Measurements from ENCODE around the gene PLA2G4A. TPM values are rescaled to one million over a fixed set of nuclear protein-coding genes. Genes with fewer than 3 reads are reported as not detected.

Gene PLA2G4A
- total and polyA plus RNA-seq, 2 donors (not counting 1 experiment from before 2014, with no cell fraction given), result 0.15 TPM; not detected in 1

- no CpG with 5 or more reads among the region's 1 CpG for WGBS (ENCODE audit: insufficient coverage)
- H3K4me1 ChIP-seq (ENCODE audit: control insufficient read depth in 2 of 2, insufficient read depth in 2 of 2, low read length in 2 of 2), result no peaks in the 10 kb centered on the region
- POLR2A ChIA-PET, result no interaction called here
- H3K79me2 ChIP-seq (ENCODE audit: control insufficient read depth, insufficient read depth, low read length), result no peaks in the 10 kb centered on the region
- no peak overlapping the region for H3K9ac ChIP-seq (ENCODE audit: low read length)
- Mint-ChIP-seq H3K9me3 (ENCODE audit: insufficient read depth) (no peaks in the 10 kb centered on the region), H3K27ac (no peak overlapping the region), H3K4me3 (no peak overlapping the region), H3K4me1 (no peaks in the 10 kb centered on the region), H3K27me3 (no peaks in the 10 kb centered on the region)
- TF ChIP-seq, protein P1, sequence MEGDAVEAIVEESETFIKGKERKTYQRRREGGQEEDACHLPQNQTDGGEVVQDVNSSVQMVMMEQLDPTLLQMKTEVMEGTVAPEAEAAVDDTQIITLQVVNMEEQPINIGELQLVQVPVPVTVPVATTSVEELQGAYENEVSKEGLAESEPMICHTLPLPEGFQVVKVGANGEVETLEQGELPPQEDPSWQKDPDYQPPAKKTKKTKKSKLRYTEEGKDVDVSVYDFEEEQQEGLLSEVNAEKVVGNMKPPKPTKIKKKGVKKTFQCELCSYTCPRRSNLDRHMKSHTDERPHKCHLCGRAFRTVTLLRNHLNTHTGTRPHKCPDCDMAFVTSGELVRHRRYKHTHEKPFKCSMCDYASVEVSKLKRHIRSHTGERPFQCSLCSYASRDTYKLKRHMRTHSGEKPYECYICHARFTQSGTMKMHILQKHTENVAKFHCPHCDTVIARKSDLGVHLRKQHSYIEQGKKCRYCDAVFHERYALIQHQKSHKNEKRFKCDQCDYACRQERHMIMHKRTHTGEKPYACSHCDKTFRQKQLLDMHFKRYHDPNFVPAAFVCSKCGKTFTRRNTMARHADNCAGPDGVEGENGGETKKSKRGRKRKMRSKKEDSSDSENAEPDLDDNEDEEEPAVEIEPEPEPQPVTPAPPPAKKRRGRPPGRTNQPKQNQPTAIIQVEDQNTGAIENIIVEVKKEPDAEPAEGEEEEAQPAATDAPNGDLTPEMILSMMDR (IDR thresholded peaks at IDR 0.05), result no peak
- no peak for TF ChIP-seq EZH2 (IDR thresholded peaks at IDR 0.05; ENCODE audit: borderline replicate concordance, insufficient read depth, low read depth, low read length, poor library complexity, severe bottlenecking)
- intact Hi-C loops (cut with micrococcal nuclease), result no loop called here
- H2AFZ ChIP-seq (ENCODE audit: insufficient read depth, low read depth, low read length, poor library complexity, severe bottlenecking), result no peak overlapping the region
- no peak for ATAC-seq (ENCODE audit: low read depth)
- no peaks in the 10 kb centered on the region for H3K36me3 ChIP-seq (replicated peaks in 1 of 2; ENCODE audit: control extremely low read depth in 1 of 2, control insufficient read depth in 1 of 2, extremely low read depth in 1 of 2, insufficient read depth in 2 of 2, low read length in 1 of 2)
- H3K4me2 ChIP-seq (replicated peaks; ENCODE audit: low read depth, low read length, poor library complexity, severe bottlenecking), result no peak overlapping the region
- peaks cover 0 to 3% (median 0%) of the 10 kb centered on the region in 3 donors for H3K9me3 ChIP-seq (ENCODE audit: control extremely low read depth in 1 of 3, control insufficient read depth in 2 of 3, insufficient read depth in 1 of 3, low read length in 2 of 3)
- CTCF ChIA-PET, result no interaction called here
- DNase-seq, result no peak
- no peak overlapping the region for H3K27ac ChIP-seq (ENCODE audit: low read length in 2 of 2)
- H3K4me3 ChIP-seq (ENCODE audit: control extremely low read depth in 1 of 5, extremely low read depth in 1 of 5, insufficient read depth in 1 of 5, low read depth in 2 of 5, low read length in 4 of 5), result no peak overlapping the region
- H3K27me3 ChIP-seq (replicated peaks in 1 of 4; ENCODE audit: control extremely low read depth in 1 of 4, control insufficient read depth in 3 of 4, insufficient read depth in 4 of 4, low read length in 3 of 4), result no peaks in the 10 kb centered on the region
- H4K20me1 ChIP-seq (ENCODE audit: control insufficient read depth, insufficient read depth, low read length, poor library complexity, severe bottlenecking), result no peaks in the 10 kb centered on the region
These were observed 35.2 kb upstream of the PLA2G4A start for GRCh38 chr1:186793582-186793927.

GRCh38 chr1:186798960-186799688 is 29.6 kb upstream of the PLA2G4A start:
- WGBS (ENCODE audit: insufficient coverage), result no CpG with 5 or more reads among the region's 4 CpGs
- intact Hi-C loops (cut with micrococcal nuclease), result no loop called here
- Histone ChIP-seq H3K36me3 (replicated peaks in 1 of 2; ENCODE audit: control extremely low read depth in 1 of 2, control insufficient read depth in 1 of 2, extremely low read depth in 1 of 2, insufficient read depth in 2 of 2, low read length in 1 of 2) (no peaks in the 10 kb centered on the region), H3K79me2 (ENCODE audit: control insufficient read depth, insufficient read depth, low read length) (no peaks in the 10 kb centered on the region), H3K4me1 (ENCODE audit: control insufficient read depth in 2 of 2, insufficient read depth in 2 of 2, low read length in 2 of 2) (no peaks in the 10 kb centered on the region), H3K9ac (ENCODE audit: low read length) (no peak overlapping the region), H3K9me3 (ENCODE audit: control extremely low read depth in 1 of 3, control insufficient read depth in 2 of 3, insufficient read depth in 1 of 3, low read length in 2 of 3) (peaks cover 0 to 3% (median 0%) of the 10 kb centered on the region in 3 donors), H4K20me1 (ENCODE audit: control insufficient read depth, insufficient read depth, low read length, poor library complexity, severe bottlenecking) (no peaks in the 10 kb centered on the region), H3K4me3 (ENCODE audit: control extremely low read depth in 1 of 5, extremely low read depth in 1 of 5, insufficient read depth in 1 of 5, low read depth in 2 of 5, low read length in 4 of 5) (no peak overlapping the region), H2AFZ (ENCODE audit: insufficient read depth, low read depth, low read length, poor library complexity, severe bottlenecking) (no peak overlapping the region), H3K27me3 (replicated peaks in 1 of 4; ENCODE audit: control extremely low read depth in 1 of 4, control insufficient read depth in 3 of 4, insufficient read depth in 4 of 4, low read length in 3 of 4) (no peaks in the 10 kb centered on the region), H3K4me2 (replicated peaks; ENCODE audit: low read depth, low read length, poor library complexity, severe bottlenecking) (no peak overlapping the region), H3K27ac (ENCODE audit: low read length in 2 of 2) (no peak overlapping the region)
- H3K27ac Mint-ChIP-seq, result no peak overlapping the region
- no peaks in the 10 kb centered on the region for H3K4me1 Mint-ChIP-seq
- no peaks in the 10 kb centered on the region for H3K27me3 Mint-ChIP-seq
- POLR2A ChIA-PET, result no interaction called here
- CTCF ChIA-PET, result no interaction called here
- H3K9me3 Mint-ChIP-seq (ENCODE audit: insufficient read depth), result no peaks in the 10 kb centered on the region
- DNase-seq (no peak), ATAC-seq (ENCODE audit: low read depth) (no peak)
- no peak overlapping the region for H3K4me3 Mint-ChIP-seq
- no peak for TF ChIP-seq EZH2 (IDR thresholded peaks at IDR 0.05; ENCODE audit: borderline replicate concordance, insufficient read depth, low read depth, low read length, poor library complexity, severe bottlenecking)
- TF ChIP-seq, protein P1 (IDR thresholded peaks at IDR 0.05), result no peak

Measured in B cell (primary cell).